ENCODE data around the gene EIF6. TPM values are rescaled to one million over a fixed set of nuclear protein-coding genes. Genes with fewer than 3 reads are reported as not detected.

Gene EIF6
- total and polyA plus RNA-seq, 2 donors (not counting 1 experiment from before 2014, with no cell fraction given), result 74.1 to 81.2 TPM

GRCh38 chr20:35287509-35288324, 3.1 kb upstream of the EIF6 start:
- no peaks in the 10 kb centered on the region for H3K9me3 Mint-ChIP-seq (ENCODE audit: insufficient read depth)
- POLR2A ChIA-PET, result no interaction called here
- CTCF ChIA-PET, result interaction anchor here (5.3 kb wide), 1 partner anchor 17 kb away, joined by 20 read pairs; no protein-coding TSS in a partner anchor
- Histone ChIP-seq H3K27ac (ENCODE audit: low read length in 2 of 2) (no peak overlapping the region), H3K4me3 (ENCODE audit: control extremely low read depth in 1 of 5, extremely low read depth in 1 of 5, insufficient read depth in 1 of 5, low read depth in 2 of 5, low read length in 4 of 5) (no peak overlapping the region), H2AFZ (ENCODE audit: insufficient read depth, low read depth, low read length, poor library complexity, severe bottlenecking) (no peak overlapping the region), H3K4me2 (replicated peaks; ENCODE audit: low read depth, low read length, poor library complexity, severe bottlenecking) (no peak overlapping the region), H3K79me2 (ENCODE audit: control insufficient read depth, insufficient read depth, low read length) (peaks cover 14% of the 10 kb centered on the region), H3K4me1 (ENCODE audit: control insufficient read depth in 2 of 2, insufficient read depth in 2 of 2, low read length in 2 of 2) (peaks cover 13 to 19% of the 10 kb centered on the region in 2 donors), H3K36me3 (replicated peaks in 1 of 2; ENCODE audit: control extremely low read depth in 1 of 2, control insufficient read depth in 1 of 2, extremely low read depth in 1 of 2, insufficient read depth in 2 of 2, low read length in 1 of 2) (no peaks in the 10 kb centered on the region), H4K20me1 (ENCODE audit: control insufficient read depth, insufficient read depth, low read length, poor library complexity, severe bottlenecking) (peaks cover 14% of the 10 kb centered on the region), H3K9me3 (ENCODE audit: control extremely low read depth in 1 of 3, control insufficient read depth in 2 of 3, insufficient read depth in 1 of 3, low read length in 2 of 3) (no peaks in the 10 kb centered on the region), H3K27me3 (replicated peaks in 1 of 4; ENCODE audit: control extremely low read depth in 1 of 4, control insufficient read depth in 3 of 4, insufficient read depth in 4 of 4, low read length in 3 of 4) (peaks cover 0 to 1% (median under 1%) of the 10 kb centered on the region in 4 experiments), H3K9ac (ENCODE audit: low read length) (no peak overlapping the region)
- DNase-seq (no peak), ATAC-seq (ENCODE audit: low read depth) (no peak)
- WGBS (ENCODE audit: insufficient coverage), result 95% methylated on average over 21 of the region's 28 CpGs
- intact Hi-C loops (cut with micrococcal nuclease), result no loop called here
- no peak overlapping the region for H3K27ac Mint-ChIP-seq
- TF ChIP-seq EZH2 (IDR thresholded peaks at IDR 0.05; ENCODE audit: borderline replicate concordance, insufficient read depth, low read depth, low read length, poor library complexity, severe bottlenecking) (no peak), CTCF (IDR thresholded peaks at IDR 0.05) (no peak)
- H3K4me3 Mint-ChIP-seq, result no peak overlapping the region
- H3K4me1 Mint-ChIP-seq, result peaks cover 23% of the 10 kb centered on the region
- peaks cover 3% of the 10 kb centered on the region for H3K27me3 Mint-ChIP-seq

- no peaks in the 10 kb centered on the region for H3K27me3 ChIP-seq (replicated peaks in 1 of 4; ENCODE audit: control extremely low read depth in 1 of 4, control insufficient read depth in 3 of 4, insufficient read depth in 4 of 4, low read length in 3 of 4)
- H3K79me2 ChIP-seq (ENCODE audit: control insufficient read depth, insufficient read depth, low read length), result peaks cover 21% of the 10 kb centered on the region
- H3K9ac ChIP-seq (ENCODE audit: low read length), result no peak overlapping the region
- H2AFZ ChIP-seq (ENCODE audit: insufficient read depth, low read depth, low read length, poor library complexity, severe bottlenecking), result no peak overlapping the region
- Mint-ChIP-seq H3K4me1 (peaks cover 27% of the 10 kb centered on the region), H3K27ac (no peak overlapping the region), H3K4me3 (no peak overlapping the region), H3K27me3 (no peaks in the 10 kb centered on the region), H3K9me3 (ENCODE audit: insufficient read depth) (no peaks in the 10 kb centered on the region)
- peaks cover 14% of the 10 kb centered on the region for H4K20me1 ChIP-seq (ENCODE audit: control insufficient read depth, insufficient read depth, low read length, poor library complexity, severe bottlenecking)
- ChIA-PET CTCF (interaction anchor here (5.3 kb wide), 1 partner anchor 18 kb away, joined by 20 read pairs; no protein-coding TSS in a partner anchor), POLR2A (no interaction called here)
- H3K9me3 ChIP-seq (ENCODE audit: control extremely low read depth in 1 of 3, control insufficient read depth in 2 of 3, insufficient read depth in 1 of 3, low read length in 2 of 3), result no peaks in the 10 kb centered on the region
- no peak overlapping the region for H3K4me2 ChIP-seq (replicated peaks; ENCODE audit: low read depth, low read length, poor library complexity, severe bottlenecking)
- intact Hi-C loops (cut with micrococcal nuclease), result no loop called here
- no peak for TF ChIP-seq CTCF (IDR thresholded peaks at IDR 0.05)
- TF ChIP-seq EZH2 (IDR thresholded peaks at IDR 0.05; ENCODE audit: borderline replicate concordance, insufficient read depth, low read depth, low read length, poor library complexity, severe bottlenecking), result no peak
- no peak overlapping the region for H3K27ac ChIP-seq (ENCODE audit: low read length in 2 of 2)
- WGBS (ENCODE audit: insufficient coverage), result 96% methylated on average over 12 of the region's 17 CpGs
- DNase-seq, result no peak
- H3K36me3 ChIP-seq (replicated peaks in 1 of 2; ENCODE audit: control extremely low read depth in 1 of 2, control insufficient read depth in 1 of 2, extremely low read depth in 1 of 2, insufficient read depth in 2 of 2, low read length in 1 of 2), result peaks cover 0 to 5% of the 10 kb centered on the region in 2 experiments
- no peak overlapping the region for H3K4me3 ChIP-seq (ENCODE audit: control extremely low read depth in 1 of 5, extremely low read depth in 1 of 5, insufficient read depth in 1 of 5, low read depth in 2 of 5, low read length in 4 of 5)
- H3K4me1 ChIP-seq (ENCODE audit: control insufficient read depth in 2 of 2, insufficient read depth in 2 of 2, low read length in 2 of 2), result peaks cover 13 to 19% of the 10 kb centered on the region in 2 donors
- no peak for ATAC-seq (ENCODE audit: low read depth)
These were observed 2.4 kb upstream of the EIF6 start for GRCh38 chr20:35286899-35287508.

Measured in B cell (primary cell).